Measurements from ENCODE around the gene CTNNA2.

- TF ChIP-seq CEBPB (IDR thresholded peaks at IDR 0.05) (no peak), MAX (IDR thresholded peaks at IDR 0.05) (no peak), YY1 (IDR thresholded peaks at IDR 0.05; ENCODE audit: low read depth) (no peak)
Observed at GRCh38 chr2:79612999-79613398, 100.1 kb downstream of the CTNNA2 start.
